GM12878 (cell line): ENCODE data around the gene SLC19A1. TPM values are rescaled to one million over a fixed set of nuclear protein-coding genes. Genes with fewer than 3 reads are reported as not detected.

Experiments
- ATAC-seq: fragments of 200-7000 bp; cut with Tn5 transposase; 3 replicates; pipeline ENCODE4 v1.9.1; 2020; ENCODE audit warnings: mild to moderate bottlenecking, moderate library complexity
- BruUV-seq: library from RNA; stranded (reverse); fragments of 400-500 nt; replicated peaks from 2 replicates; lab custom pipeline; 2021; lab: Mats Ljungman, UMichigan
- CTCF ChIA-PET: fragments of 300-600 bp; sonication (Branson Sonifier 250); formaldehyde crosslinking; extraction: SDS; loops from one replicate; lab custom pipeline; 2021; ENCODE audit warnings: inconsistent platforms; lab: Yijun Ruan, JAX
- POLR2A ChIA-PET: fragments of 350-600 bp; formaldehyde crosslinking; extraction: SDS; loops from one replicate; lab custom pipeline; 2021; ENCODE audit warnings: inconsistent platforms; lab: Charles Lee
- RAD21 ChIA-PET: fragments of 300-600 bp; sonication (Branson Sonifier 250); formaldehyde crosslinking; loops from one replicate; lab custom pipeline; 2023; ENCODE audit warnings: antibody characterized with exemption; ENCODE audit not compliant: unreplicated experiment; lab: Charles Lee
- SMC1A ChIA-PET: fragments of 300-600 bp; sonication (Branson Sonifier 250); formaldehyde crosslinking; loops from one replicate; lab custom pipeline; 2023; ENCODE audit not compliant: unreplicated experiment, uncharacterized antibody; lab: Charles Lee
- DNase-seq: peaks from one replicate; pipeline ENCODE4 v3.0.0-alpha.2; 2011; ENCODE audit warnings: low read depth, low spot score
- FAIRE-seq: peaks from 3 replicates; lab custom pipeline; 2011; peaks lifted over from hg19 to GRCh38; lab: Jason Lieb, UNC
- H2AFZ ChIP-seq: 2 replicates; pipeline ENCODE4 v1.6.0; 2011; ENCODE audit warnings: low read depth, low read length, control low read depth; ENCODE audit not compliant: control insufficient read depth
- H3K27ac ChIP-seq: 2 replicates; pipeline ENCODE4 v1.5.1; 2011; ENCODE audit warnings: control low read depth; ENCODE audit not compliant: control insufficient read depth, insufficient read depth
- H3K27me3 ChIP-seq, 2 experiments: replicated peaks in 1 of 2; 2 replicates each; pipeline versions ENCODE4 v1.6.0 to v1.6.1; 2011; ENCODE audit warnings: low read length in 1 of 2; ENCODE audit not compliant: control insufficient read depth in 2 of 2, insufficient read depth in 2 of 2
- H3K36me3 ChIP-seq, 2 experiments: 2 replicates each; pipeline ENCODE4 v1.5.1; 2011; ENCODE audit warnings: low read length in 1 of 2; ENCODE audit not compliant: control insufficient read depth in 2 of 2, insufficient read depth in 2 of 2
- H3K4me1 ChIP-seq: 2 replicates; pipeline ENCODE4 v1.6.1; 2011; ENCODE audit warnings: mild to moderate bottlenecking, low read length, moderate library complexity, mixed read lengths; ENCODE audit not compliant: control insufficient read depth, insufficient read depth
- H3K4me2 ChIP-seq: 2 replicates; pipeline ENCODE4 v1.6.0; 2011; ENCODE audit warnings: control low read depth; ENCODE audit not compliant: control insufficient read depth, insufficient read depth
- H3K4me3 ChIP-seq: fragments of 200-600 bp; sonication (generic); 2 replicates; pipeline ENCODE4 v1.5.1; 2016
- H3K79me2 ChIP-seq: 2 replicates; pipeline ENCODE4 v1.6.0; 2011; ENCODE audit warnings: low read length; ENCODE audit not compliant: control insufficient read depth, insufficient read depth
- H3K9ac ChIP-seq: 2 replicates; pipeline ENCODE4 v1.8.0; 2011; ENCODE audit warnings: low read length, control low read depth, mixed read lengths; ENCODE audit not compliant: control insufficient read depth, insufficient read depth
- H3K9me3 ChIP-seq: replicated peaks from 3 replicates; pipeline ENCODE4 v1.5.1; 2011; ENCODE audit warnings: mild to moderate bottlenecking, low read length; ENCODE audit not compliant: control insufficient read depth, insufficient read depth
- H4K20me1 ChIP-seq: 2 replicates; pipeline ENCODE4 v1.6.0; 2011; ENCODE audit not compliant: control insufficient read depth, insufficient read depth
- KDM1A ChIP-seq: fragments of 200-600 bp; sonication (generic); IDR thresholded peaks from 2 replicates; pipeline ENCODE4 v1.6.1; 2016; ENCODE audit warnings: borderline replicate concordance
- NR2F1 ChIP-seq: fragments of 450-650 bp; conservative IDR thresholded peaks from 2 replicates; pipeline ENCODE4 v1.6.1; 2017; ENCODE audit warnings: mild to moderate bottlenecking
- RCOR1 ChIP-seq: conservative IDR thresholded peaks from 2 replicates; pipeline ENCODE4 v1.6.1; 2012; ENCODE audit warnings: low read depth, low read length, improper control_type of control experiment
- RFX5 ChIP-seq: IDR thresholded peaks from 2 replicates; pipeline ENCODE4 v1.6.1; 2011; ENCODE audit warnings: low read depth, low read length, improper control_type of control experiment
- SMC3 ChIP-seq: IDR thresholded peaks from 2 replicates; pipeline ENCODE4 v1.6.1; 2011; ENCODE audit warnings: low read length, improper control_type of control experiment, borderline replicate concordance
- SUPT20H ChIP-seq: IDR thresholded peaks from 2 replicates; pipeline ENCODE4 v1.6.1; 2011; ENCODE audit warnings: low read depth, mild to moderate bottlenecking, low read length, moderate library complexity, borderline replicate concordance; ENCODE audit not compliant: control insufficient read depth
- TCF12 ChIP-seq: IDR thresholded peaks from 2 replicates; pipeline ENCODE4 v1.6.1; 2011; ENCODE audit warnings: low read depth, mild to moderate bottlenecking, low read length
- ZBED1 ChIP-seq: IDR thresholded peaks from 2 replicates; pipeline ENCODE4 v1.6.1; 2016; ENCODE audit warnings: borderline replicate concordance
- WGBS: methylation state at CpG from one replicate; pipeline ENCODE4 v1.1.6; 2016; ENCODE audit warnings: low lambda C conversion rate; ENCODE audit not compliant: insufficient replicate concordance, insufficient coverage; ENCODE audit errors: missing lambda C conversion rate; 5-methylcytosine and 5-hydroxymethylcytosine counted together
- in situ Hi-C: fragments of 300-500 bp; cut with MboI; formaldehyde crosslinking; loops from 9 replicates; pipeline ENCODE4 v1.14.3; 2018; ENCODE audit warnings: mixed read lengths
- intact Hi-C: fragments of 100-400 bp; cut with micrococcal nuclease; formaldehyde crosslinking; loops from one replicate; pipeline ENCODE4 v1.14.2; 2022; ENCODE audit not compliant: unreplicated experiment
- polyA plus RNA-seq, 11 experiments: library from polyadenylated mRNA; depleted of rRNA in 4 of 11; unstranded in 6 of 11; stranded (reverse) in 5 of 11; fragments of >200 nt; fragmentation: Nextera tagmentation in 4 of 11; fragmentation: Illumina TruSeq in 1 of 11; extraction: Ambion mirVana in 4 of 11; extraction: Trizol in 1 of 11; gene quantifications; 1 replicate in 1 of 11; 2 replicates in 10 of 11; pipeline versions ENCODE4 v1.2.1 to v1.2.3, GENCODE V29; 2011 to 2016; ENCODE audit warnings: inconsistent platforms in 2 of 11, missing spikeins in 2 of 11, low read depth in 1 of 11
- total RNA-seq, 4 experiments: library from RNA; depleted of rRNA in 3 of 4; stranded (reverse); fragments of >200 nt in 3 of 4; fragmentation: Illumina TruSeq in 1 of 4; extraction: Trizol in 1 of 4; gene quantifications; 2 replicates each; pipeline versions ENCODE4 v1.2.1 to v1.2.3, GENCODE V29; 2013 to 2021

Gene SLC19A1
- total and polyA plus RNA-seq, 10 of the 15 experiments (the other 5 are each of a cell fraction or from before 2014, with no cell fraction given): 0.42 to 49.7 (median 12.2) TPM

DNA sequence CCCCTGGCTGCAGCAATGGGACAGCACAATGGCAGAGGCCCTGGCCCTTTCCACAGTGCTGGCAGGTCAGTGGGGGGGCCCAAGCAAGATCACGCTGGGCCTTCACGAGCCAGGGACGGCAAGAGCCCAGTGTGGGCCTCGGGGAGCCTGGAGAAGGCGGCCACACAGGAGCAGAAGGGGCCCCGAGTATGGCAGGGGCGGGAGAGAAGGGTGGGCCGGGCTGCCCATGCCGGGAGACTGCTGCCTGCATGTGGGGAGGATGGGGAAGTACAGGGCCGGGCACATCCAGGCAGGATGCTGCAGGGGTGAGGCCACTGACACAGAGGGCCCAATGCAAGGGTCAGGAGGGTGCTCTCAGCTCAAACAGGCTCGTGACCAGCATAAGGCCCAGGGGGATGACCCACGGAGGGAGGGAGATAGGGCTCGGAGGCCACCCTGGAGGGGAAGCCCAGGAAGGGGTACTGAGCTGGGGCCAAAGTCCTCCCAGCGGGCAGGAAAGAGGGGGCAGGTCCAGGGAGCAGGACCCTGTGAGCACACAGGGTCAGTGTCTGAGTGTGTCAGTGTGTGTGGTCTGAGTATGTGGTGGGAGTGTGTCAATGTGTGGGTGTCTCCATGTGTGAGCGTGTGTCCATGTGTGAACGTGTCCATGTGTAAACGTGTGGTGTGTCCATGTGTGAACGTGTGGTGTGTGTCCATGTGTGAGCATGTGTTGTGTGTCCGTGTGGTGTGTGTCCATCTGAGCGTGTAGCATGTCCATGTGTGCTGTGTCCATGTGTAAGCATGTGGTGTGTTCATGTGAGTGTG lies 13.1 kb downstream of the SLC19A1 start:
- Histone ChIP-seq H3K4me1 (no peaks in the 10 kb centered on the region), H3K36me3 (peaks cover 3 to 38% of the 10 kb centered on the region in 2 experiments), H2AFZ (no peak overlapping the region), H3K9ac (no peak overlapping the region), H4K20me1 (no peaks in the 10 kb centered on the region), H3K27ac (no peak overlapping the region), H3K79me2 (no peaks in the 10 kb centered on the region; the same call in 1 of the 2 replicates), H3K27me3 (no peaks in the 10 kb centered on the region), H3K4me3 (no peak overlapping the region), H3K9me3 (no peaks in the 10 kb centered on the region), H3K4me2 (no peak overlapping the region)
- BruUV-seq: no TSS peak
- DNase-seq (no peak), FAIRE-seq (no peak), ATAC-seq (no peak)
- POLR2A ChIA-PET: no interaction called here
- RAD21 ChIA-PET: no interaction called here
- in situ Hi-C loops: no loop called here
- CTCF ChIA-PET: no interaction called here
- no peak for TF ChIP-seq ZBED1
- TF ChIP-seq SUPT20H: no peak
- TF ChIP-seq RFX5: no peak
- TF ChIP-seq KDM1A: no peak
- TF ChIP-seq TCF12: no peak
- TF ChIP-seq RCOR1: no peak
- no peak for TF ChIP-seq SMC3
- TF ChIP-seq NR2F1: no peak
- SMC1A ChIA-PET: no interaction called here
- WGBS: 84% methylated on average over 20 of the region's 20 CpGs
- intact Hi-C loops: no loop called here
